ENCODE results near the gene KCNJ16.

KCNJ16 gene

DNA sequence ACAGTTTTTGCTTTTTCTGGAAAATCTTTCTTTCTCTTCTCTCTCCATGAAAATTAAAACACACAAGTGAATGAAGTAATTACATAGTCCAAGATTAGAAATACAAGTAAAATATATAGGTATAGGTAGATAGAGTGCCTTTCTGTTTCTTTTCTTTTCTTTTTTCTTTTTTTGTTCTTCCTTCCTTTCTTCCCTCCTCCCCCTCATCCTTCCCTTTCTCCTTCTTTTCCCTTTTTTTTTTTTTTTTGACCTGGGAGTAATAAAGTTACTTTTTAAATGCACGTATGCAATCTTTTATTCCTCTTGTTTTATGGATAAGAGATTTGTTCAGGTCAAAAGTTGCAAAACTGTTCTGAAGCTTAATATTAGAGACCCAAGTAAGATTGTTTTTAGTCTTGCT lies 59.8 kb downstream of the KCNJ16 start:
- DNase-seq, result no peak

DNA sequence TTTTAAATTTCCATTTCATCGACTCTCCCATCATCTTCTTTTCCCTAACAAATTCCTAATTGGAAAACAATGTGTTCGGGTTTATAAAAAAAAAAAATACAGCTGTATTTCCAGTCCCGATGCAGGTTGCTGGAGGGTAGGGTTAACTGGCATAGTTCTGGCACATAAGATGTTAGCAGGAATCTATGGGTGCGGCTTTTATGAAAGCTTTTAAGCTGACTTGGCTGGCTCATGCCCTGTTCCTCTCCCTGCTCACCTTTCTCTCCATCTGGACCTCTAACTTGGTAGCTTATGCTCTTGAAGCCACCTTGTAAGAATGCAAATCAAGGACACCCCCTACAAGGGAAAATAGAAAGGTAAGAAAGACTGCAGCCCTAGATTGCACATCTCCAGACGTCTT lies 61.1 kb downstream of the KCNJ16 start:
- DNase-seq, result no peak

DNA sequence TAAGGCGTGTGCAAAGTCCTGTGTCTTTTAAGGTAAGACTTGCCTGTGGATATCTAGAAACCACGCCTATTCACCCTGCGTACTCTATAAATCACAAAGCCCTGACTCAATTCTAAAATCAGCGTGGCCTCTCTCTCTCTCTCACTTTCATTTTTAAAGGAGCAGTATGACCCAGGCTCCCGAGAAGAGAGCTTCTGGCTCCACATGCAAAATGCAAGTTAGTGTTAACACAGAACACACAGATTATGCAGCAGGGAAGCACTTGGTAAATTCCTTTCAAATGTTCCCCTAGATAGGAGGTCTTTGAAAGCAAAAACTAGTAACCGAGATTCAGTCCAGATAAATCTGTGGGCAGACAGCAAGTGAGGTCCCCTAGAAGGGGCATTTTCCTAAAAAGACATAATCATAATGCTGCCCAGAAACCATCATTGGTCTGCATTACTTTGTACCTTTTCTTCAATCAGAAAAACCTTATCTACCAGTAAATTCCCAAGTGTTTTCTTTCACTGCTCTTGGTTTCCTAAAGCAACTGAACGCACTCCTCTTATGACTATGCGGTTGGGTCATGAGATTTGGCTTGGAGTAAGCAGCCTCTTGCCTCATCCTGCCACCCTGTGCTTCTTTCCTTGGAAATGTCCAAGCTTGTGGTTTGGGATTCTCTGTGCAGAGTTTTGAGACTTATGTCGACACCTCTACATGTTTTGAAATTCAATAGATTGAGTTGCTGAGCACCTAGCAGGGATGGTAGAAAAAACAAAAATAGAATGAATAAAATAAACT lies 62.6 kb downstream of the KCNJ16 start:
- DNase-seq, result peak; percentile 10

DNA sequence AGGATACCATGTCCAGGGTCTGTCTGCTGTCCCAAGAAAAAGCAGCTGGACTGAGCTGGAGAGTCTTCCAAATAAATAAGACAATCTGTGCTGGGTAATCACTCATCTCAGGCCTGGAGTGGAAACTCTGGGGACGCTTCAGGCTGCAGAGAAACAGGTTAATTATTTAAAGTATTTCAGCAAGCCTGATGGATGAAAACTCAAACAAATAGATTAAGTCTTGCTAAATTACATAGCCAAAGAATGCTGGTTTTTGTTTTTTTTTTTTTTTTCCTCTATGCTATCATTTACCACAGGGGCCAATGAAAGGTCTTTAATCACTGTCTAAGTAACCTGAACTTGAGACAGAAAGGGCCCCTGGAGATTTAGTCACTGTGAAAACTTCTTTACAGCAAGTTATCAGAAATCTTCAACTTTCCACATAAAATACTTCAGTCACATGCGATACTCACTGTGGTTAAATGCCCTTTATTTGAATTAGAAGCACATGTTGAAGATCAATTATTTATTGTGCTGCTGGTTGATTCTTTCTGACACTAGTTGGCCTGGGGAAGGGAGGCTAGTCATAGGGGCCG lies 63.4 kb downstream of the KCNJ16 start:
- no peak for DNase-seq

- no peak for DNase-seq
Observed at GRCh38 chr17:70139449-70139993, 64.5 kb downstream of the KCNJ16 start.

DNA sequence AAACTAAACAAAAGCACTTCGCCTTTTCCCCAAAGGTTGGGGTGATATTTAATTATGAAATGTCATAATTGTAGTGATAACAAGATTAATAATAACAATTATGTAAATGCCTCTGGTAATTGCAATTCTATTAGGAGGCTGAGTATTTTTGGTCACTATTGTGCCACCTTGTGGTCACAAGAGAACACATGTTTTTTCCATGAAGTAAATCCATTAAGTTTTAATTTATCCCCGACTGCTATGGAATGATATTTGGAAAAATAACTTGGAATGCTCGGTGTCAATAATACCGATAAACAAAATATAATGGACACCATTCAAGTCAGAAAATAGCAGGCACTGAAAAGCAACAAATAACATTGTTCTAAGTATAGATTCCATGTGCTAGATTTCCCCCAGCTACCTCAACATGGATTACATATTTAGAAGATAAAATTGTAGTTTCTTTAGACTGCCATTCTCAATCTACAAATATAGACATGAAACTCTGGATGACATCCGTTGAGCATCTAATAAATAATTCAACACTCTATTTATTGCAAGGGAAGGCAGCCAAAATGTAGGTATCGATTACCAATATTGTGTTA lies 69.3 kb downstream of the KCNJ16 start:
- no peak for DNase-seq

DNA sequence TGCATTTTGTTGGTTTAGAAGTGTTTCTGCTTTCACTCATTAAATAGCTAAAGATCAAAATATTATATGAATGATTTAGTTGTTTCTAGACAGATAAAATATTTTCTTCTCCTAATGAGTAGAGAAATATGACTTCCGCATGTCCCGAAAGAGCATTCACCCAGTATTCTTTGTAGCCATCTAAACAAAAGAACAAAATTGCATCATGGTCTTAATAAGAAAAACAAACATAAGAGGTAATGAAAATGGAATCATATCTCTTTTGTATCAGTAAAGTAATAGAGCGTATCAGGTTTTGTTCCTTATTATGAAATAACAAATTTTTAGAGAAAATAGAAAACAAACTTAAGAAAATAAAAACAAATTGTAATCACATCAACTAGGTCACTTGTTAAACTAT lies 78.2 kb downstream of the KCNJ16 start:
- DNase-seq, result no peak

GRCh38 chr17:70157151-70157550 lies 82.1 kb downstream of the KCNJ16 start:
- no peak for DNase-seq

DNA sequence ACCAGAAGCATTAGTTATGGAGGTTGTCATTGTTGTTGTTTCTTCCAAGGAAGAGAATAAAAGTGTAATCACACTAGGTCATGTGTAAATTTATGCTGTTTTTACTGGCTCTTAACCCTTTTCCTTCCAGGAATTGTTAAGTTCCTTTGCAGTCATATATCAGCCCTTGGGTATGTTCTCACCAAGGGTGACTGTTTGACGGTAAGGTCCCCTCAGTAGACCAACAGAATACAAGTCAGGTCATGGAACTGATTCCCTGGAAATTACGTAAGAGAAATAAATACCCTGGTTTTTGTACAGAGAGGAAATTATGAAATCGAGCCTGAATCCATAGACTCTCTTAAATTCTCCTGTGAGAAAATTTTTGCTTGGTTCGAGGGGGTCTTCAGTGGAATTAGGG lies 83.2 kb downstream of the KCNJ16 start:
- DNase-seq, result no peak

- no peak for DNase-seq
Observed at GRCh38 chr17:70158591-70158990, 83.6 kb downstream of the KCNJ16 start.

- no peak for DNase-seq
Observed at GRCh38 chr17:70159980-70160379, 85.0 kb downstream of the KCNJ16 start.

GRCh38 chr17:70161519-70161918 lies 86.5 kb downstream of the KCNJ16 start:
- no peak for DNase-seq

DNA sequence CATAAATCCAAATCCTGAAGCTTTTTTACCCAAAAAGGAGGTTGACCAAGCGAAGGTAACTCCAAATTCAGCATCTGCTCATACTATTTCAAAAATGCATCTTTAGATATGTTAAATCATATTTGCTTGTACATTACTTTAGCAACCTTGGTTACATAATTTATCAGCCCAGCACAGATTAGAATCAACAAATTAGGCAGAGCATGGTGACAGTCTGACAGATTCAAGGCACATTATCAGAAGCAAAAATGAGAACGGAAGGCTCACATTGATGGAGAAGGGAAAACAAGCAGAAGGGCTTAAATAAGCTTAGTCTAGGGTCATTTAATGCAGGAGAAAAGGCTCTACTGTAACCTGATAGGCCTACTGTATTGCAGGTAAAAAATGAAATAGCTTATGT lies 90.4 kb downstream of the KCNJ16 start:
- DNase-seq, result no peak

DNA sequence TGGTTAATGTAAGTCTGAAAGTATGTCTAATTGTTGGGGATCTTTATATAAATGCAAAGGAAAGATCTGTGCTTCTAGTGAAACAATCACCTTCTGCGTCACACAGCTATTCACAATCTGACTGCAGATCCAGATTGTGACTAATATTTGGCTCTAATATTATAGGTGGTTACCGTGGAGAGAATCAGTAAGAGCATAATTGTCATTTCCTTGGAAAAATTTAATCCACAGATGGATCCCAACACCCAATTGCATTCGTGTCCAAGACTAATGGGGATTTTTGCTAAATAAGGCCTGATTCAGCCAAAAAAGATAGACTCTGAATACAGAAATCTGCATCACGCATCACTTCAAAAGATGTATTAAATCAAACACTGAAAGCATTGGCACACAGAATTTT lies 91.6 kb downstream of the KCNJ16 start:
- no peak for DNase-seq

- DNase-seq, result no peak
Observed at GRCh38 chr17:70168044-70168976, 93.3 kb downstream of the KCNJ16 start.

- DNase-seq, result peak; percentile 42 to 52
Observed at GRCh38 chr17:70168977-70169708, 94.1 kb downstream of the KCNJ16 start, which contains the start of gene KCNJ2. KCNJ2 (plus strand) TSS chr17:70169532; CDS start chr17:70175040, 5,508 bp downstream.

- no peak for DNase-seq
Observed at GRCh38 chr17:70169709-70170597, 94.9 kb downstream of the KCNJ16 start.

DNA sequence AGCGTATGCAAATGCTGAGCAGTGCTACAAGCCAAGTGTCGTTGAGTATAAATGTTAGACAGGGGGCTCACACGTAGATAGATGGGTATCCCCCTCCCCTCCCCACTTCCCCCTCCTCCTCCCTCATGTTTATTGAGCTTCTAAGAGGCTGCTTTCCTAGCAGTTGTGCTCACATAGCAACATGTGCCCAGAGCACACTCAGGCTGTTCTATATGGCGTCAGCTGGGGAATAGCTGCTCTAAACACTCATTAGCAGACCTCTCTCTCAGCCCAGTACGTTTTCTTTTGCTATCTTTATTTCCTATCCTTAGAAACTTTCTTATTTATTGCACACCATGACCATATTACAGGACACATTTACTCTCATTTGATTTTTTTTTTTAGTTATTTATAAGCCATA lies 96.1 kb downstream of the KCNJ16 start:
- DNase-seq, result no peak

DNA sequence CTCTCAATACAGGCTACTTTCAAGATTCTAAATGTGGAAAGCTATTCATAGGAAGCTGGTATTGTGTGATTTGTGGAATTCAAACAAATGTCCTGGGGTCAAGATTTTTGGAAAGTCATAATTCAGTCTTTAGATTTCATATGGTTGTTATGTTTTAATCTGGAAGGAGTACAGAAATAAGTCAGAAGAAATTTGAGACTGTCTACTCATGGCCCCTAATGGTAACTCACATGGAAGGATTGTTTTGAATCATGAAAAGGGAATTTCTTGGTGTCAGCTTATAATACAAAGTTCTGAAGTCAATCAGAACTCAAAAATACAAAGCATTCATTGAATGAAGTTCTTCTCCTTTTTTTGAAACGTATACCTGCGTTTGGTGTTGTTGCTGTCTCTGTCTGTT lies 97.4 kb downstream of the KCNJ16 start:
- DNase-seq, result no peak

- no peak for DNase-seq
Observed at GRCh38 chr17:70172923-70173322, 97.9 kb downstream of the KCNJ16 start.

DNA sequence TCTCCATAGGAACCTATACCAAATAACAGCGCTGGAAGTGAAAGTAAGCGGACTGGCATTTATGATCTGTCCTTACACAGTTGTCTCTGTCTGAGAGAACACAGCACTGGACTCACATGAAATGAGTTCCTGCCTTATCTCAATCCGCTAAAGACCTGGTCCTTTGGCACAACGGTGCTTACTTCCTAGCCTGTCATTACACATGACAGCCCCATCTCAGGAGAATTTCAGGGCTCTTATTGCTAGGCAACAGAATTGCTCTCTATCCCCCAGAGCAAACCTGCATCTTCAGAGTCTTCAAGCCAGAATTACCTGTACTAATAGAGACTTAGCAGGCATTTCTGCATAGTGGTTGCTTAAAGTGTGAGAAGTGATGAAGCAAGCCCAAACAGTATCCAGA lies 98.7 kb downstream of the KCNJ16 start:
- DNase-seq, result no peak

All from stimulated activated CD4-positive, alpha-beta T cell treated with anti-CD3 and anti-CD28 coated beads, Interleukin-2, amount 100 ng/mL, for 48 hours (primary cell).